Measurements from ENCODE around the gene SLC12A7.

SLC12A7 gene

DNA sequence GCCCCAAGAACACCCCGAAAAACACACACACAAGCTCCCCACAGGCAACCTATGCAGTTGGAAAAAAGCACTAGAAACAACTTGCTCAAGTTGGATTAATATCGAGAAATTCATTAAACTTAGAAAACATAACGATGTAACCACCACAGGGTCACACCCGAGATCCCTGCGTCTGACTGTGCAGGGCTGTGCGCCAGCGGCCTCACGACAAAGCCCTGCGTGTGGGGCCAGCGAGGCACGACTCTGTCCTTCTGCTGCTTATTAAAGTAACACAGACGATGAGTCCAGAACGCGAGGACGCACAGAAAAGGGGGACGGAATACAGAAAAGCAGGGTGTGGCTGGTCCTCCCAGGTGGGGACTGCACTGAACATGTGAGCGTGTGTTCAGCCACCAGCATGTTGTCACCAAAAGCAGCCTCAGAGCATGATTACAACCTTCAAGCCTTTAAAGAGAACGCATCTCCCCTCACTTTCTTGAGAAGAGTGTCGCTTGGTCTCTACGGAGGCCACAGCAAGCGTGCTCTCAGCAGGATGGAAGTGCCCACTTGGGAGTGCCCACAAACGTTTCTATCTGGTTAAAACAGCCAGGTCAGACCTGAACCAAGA lies 14.4 kb downstream of the SLC12A7 start:
- Histone ChIP-seq H3K4me3 (ENCODE audit: low read depth, low read length) (no peak overlapping the region), H3K4me1 (ENCODE audit: control insufficient read depth, insufficient read depth, low read length) (no peaks in the 10 kb centered on the region), H3K36me3 (ENCODE audit: control insufficient read depth in 2 of 2, insufficient read depth in 1 of 2, low read length in 2 of 2) (peaks cover 0 to 20% of the 10 kb centered on the region in 2 experiments; a peak in 1 of 3 replicates), H3K9me3 (ENCODE audit: control insufficient read depth, insufficient read depth, low read depth, low read length) (no peaks in the 10 kb centered on the region), H3K27ac (ENCODE audit: extremely low read depth, low read depth, low read length) (no peak overlapping the region)
- ChIA-PET CTCF (no interaction called here), POLR2A (no interaction called here)
- TF ChIP-seq, protein P1, sequence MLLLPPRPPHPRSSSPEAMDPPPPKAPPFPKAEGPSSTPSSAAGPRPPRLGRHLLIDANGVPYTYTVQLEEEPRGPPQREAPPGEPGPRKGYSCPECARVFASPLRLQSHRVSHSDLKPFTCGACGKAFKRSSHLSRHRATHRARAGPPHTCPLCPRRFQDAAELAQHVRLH (tag by site-specific recombination; IDR thresholded peaks at IDR 0.05) = no peak
- TF ChIP-seq ZNF660 (tag by site-specific recombination; IDR thresholded peaks at IDR 0.05) (no peak), ZNF600 (tag by site-specific recombination; IDR thresholded peaks at IDR 0.05) (peak; percentile 96), ZNF280C (tag by site-specific recombination; IDR thresholded peaks at IDR 0.05) (no peak), ZBTB7A (tag by site-specific recombination; IDR thresholded peaks at IDR 0.05; ENCODE audit: low read depth) (0 out of 2 replicates have a peak, but pooled peaks have one; percentile 14), ZNF596 (tag by site-specific recombination; IDR thresholded peaks at IDR 0.05) (no peak), ZFP41 (tag by site-specific recombination; IDR thresholded peaks at IDR 0.05; ENCODE audit: borderline replicate concordance) (no peak), ZSCAN30 (tag by site-specific recombination; IDR thresholded peaks at IDR 0.05) (no peak), ZNF175 (tag by site-specific recombination; IDR thresholded peaks at IDR 0.05) (no peak), ZBTB48 (tag by site-specific recombination; IDR thresholded peaks at IDR 0.05) (no peak), MZF1 (tag by site-specific recombination; IDR thresholded peaks at IDR 0.05; ENCODE audit: borderline replicate concordance) (no peak), ZFP69B (tag by site-specific recombination; IDR thresholded peaks at IDR 0.05) (no peak), ZNF335 (tag by site-specific recombination; conservative IDR thresholded peaks at IDR 0.05) (no peak)
- TF ChIP-seq, protein P2, sequence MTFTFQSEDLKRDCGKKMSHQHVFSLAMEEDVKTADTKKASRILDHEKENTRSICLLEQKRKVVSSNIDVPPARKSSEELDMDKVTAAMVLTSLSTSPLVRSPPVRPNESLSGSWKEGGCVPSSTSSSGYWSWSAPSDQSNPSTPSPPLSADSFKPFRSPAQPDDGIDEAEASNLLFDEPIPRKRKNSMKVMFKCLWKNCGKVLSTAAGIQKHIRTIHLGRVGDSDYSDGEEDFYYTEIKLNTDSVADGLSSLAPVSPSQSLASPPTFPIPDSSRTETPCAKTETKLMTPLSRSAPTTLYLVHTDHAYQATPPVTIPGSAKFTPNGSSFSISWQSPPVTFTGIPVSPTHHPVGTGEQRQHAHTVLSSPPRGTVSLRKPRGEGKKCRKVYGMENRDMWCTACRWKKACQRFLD (tag by site-specific recombination; IDR thresholded peaks at IDR 0.05) = no peak

DNA sequence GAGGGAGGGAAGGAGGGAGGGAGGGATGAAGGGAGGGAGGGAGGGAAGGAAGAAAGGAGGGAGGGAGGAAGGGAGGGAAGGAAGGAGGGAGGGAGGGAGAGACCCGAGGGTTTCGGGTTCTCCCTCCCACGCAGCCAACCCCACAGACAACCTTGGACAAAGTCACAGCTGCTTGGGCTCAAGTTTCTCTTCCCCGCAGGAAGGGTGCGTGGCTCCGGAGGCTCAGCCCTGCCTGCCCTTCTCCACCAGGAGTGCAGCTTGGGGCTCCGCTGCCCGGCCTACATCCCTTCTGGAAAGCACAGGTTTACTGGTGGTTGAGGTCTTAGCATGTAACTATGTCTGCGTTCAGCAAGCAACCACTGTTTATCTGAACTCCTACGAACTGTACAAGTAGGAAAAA lies 15.0 kb downstream of the SLC12A7 start:
- H3K4me3 ChIP-seq (ENCODE audit: low read depth, low read length) = no peak overlapping the region
- peaks cover 0 to 24% of the 10 kb centered on the region in 2 experiments; a peak in 1 of 3 replicates for H3K36me3 ChIP-seq (ENCODE audit: control insufficient read depth in 2 of 2, insufficient read depth in 1 of 2, low read length in 2 of 2)
- POLR2A ChIA-PET = no interaction called here
- H3K4me1 ChIP-seq (ENCODE audit: control insufficient read depth, insufficient read depth, low read length) = no peaks in the 10 kb centered on the region
- CTCF ChIA-PET = no interaction called here
- H3K27ac ChIP-seq (ENCODE audit: extremely low read depth, low read depth, low read length) = no peak overlapping the region
- H3K9me3 ChIP-seq (ENCODE audit: control insufficient read depth, insufficient read depth, low read depth, low read length) = no peaks in the 10 kb centered on the region
- TF ChIP-seq ZNF366 (tag by site-specific recombination; conservative IDR thresholded peaks at IDR 0.05) = peak; percentile 67; the same call in 1 of the 2 replicates
- 0 out of 2 replicates have a peak, but pooled peaks have one; percentile 13 for TF ChIP-seq ZFHX2 (tag by site-specific recombination; conservative IDR thresholded peaks at IDR 0.05)
- TF ChIP-seq ZBTB6 (tag by site-specific recombination; IDR thresholded peaks at IDR 0.05) = peak; percentile 27; the same call in 1 of the 2 replicates
- TF ChIP-seq, protein P3, sequence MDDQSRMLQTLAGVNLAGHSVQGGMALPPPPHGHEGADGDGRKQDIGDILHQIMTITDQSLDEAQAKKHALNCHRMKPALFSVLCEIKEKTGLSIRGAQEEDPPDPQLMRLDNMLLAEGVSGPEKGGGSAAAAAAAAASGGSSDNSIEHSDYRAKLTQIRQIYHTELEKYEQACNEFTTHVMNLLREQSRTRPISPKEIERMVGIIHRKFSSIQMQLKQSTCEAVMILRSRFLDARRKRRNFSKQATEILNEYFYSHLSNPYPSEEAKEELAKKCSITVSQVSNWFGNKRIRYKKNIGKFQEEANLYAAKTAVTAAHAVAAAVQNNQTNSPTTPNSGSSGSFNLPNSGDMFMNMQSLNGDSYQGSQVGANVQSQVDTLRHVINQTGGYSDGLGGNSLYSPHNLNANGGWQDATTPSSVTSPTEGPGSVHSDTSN (CRISPR knock-in tag; IDR thresholded peaks at IDR 0.05) = no peak
- no peak for TF ChIP-seq ZNF830 (tag by site-specific recombination; IDR thresholded peaks at IDR 0.05; ENCODE audit: low read depth)
- no peak for TF ChIP-seq SETDB1 (IDR thresholded peaks at IDR 0.05; ENCODE audit: insufficient read length, low read length)
- TF ChIP-seq ZNF324 (tag by site-specific recombination; IDR thresholded peaks at IDR 0.05) = no peak
- no peak for TF ChIP-seq ZNF555 (tag by site-specific recombination; conservative IDR thresholded peaks at IDR 0.05)
- TF ChIP-seq WT1 (tag by site-specific recombination; IDR thresholded peaks at IDR 0.05) = 0 out of 2 replicates have a peak, but pooled peaks have one; percentile 44
- no peak for TF ChIP-seq ZBTB10 (tag by site-specific recombination; IDR thresholded peaks at IDR 0.05)
- TF ChIP-seq EGR2 (tag by site-specific recombination; IDR thresholded peaks at IDR 0.05; ENCODE audit: low read depth) = 0 out of 2 replicates have a peak, but pooled peaks have one; percentile 5
- TF ChIP-seq YY2 (tag by site-specific recombination; IDR thresholded peaks at IDR 0.05) = no peak
- TF ChIP-seq ZBTB8A (tag by site-specific recombination; IDR thresholded peaks at IDR 0.05) = no peak
- TF ChIP-seq ZSCAN30 (tag by site-specific recombination; IDR thresholded peaks at IDR 0.05) = no peak
